Measurements from ENCODE around the gene FAM53B.

FAM53B gene

DNA sequence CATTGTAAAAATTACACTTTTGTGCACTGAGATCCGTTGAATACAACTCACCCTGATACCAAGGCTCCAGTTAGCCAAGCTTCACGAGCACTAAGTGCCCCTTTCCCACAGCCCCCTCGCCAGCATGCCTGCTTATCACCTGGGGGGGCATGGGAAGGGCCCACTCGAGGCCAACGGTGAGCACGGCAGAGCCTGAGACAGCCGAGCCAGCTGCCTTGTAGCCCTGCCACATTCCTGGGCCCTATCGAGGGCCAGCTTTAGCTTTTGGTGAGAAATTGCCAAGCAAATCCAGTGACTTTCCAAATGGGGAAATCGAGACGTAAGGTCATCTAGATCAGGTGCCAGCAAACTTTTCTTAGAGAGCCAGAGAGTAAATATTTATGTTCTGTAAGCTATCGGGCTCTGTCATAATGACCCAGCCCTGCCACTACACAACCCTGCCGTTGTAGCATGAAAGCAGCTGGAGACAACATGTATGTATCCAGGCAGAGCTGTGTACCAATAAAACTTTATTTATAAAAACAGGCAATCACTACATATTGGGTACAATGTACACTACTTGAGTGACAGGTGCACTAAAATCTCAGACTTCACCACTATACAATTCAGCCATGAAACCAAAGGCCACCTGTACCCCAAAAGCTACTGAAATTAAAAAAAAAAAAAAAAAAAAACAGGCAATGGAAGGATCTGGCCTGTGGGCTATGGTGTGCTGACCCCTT is 83.6 kb downstream of the FAM53B start:
- DNase-seq, result no peak

DNA sequence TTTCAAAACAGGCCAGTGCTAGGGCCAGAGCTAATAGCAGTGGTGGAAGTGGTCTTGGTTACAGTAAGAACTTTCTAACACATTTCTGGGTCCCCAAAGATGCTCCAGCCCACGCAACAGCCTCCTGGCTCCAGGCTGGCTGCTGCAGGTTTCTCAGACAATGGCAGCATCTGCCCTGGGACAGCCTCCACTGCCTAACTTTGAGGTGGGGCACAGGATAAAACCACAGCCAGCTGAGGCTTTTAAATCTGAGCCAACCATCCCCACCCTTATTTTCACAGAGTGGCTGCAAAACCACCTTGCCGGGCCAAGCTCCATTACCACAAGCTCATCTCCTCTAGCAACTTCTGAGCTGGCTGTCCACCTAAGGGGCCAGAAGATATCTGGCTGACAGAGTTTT is 84.8 kb downstream of the FAM53B start:
- DNase-seq, result no peak

DNA sequence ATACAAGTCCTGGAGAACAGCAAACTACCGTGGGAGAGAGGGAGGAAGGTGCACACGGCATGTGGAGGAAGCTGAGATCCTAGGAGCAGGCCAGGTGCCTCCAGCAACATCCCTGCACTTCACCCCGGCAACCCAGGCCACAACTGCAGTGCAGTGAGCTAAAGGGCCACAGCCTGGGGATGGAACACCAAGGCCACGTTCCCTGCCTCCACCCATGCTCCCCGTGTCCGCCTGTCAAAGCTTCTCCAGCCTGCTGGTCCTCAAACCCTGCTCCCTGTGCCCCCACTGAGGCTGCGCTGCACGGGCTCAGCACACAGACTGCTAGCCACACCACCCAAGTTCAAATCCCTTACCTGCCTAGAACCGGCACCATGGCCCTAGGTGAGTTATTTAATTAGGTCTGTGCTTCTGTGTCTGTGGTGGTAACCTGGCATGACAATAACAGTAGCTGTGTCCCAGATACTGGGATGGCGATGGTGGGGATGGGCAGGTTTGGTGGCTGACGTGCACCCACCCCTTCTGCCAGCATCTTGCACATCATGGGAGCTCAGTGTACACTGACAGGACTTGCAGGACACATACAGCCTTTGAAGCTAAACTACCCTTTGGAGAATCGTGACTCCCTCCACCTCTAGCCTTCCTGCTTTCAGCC is 85.5 kb downstream of the FAM53B start:
- DNase-seq, result no peak

DNA sequence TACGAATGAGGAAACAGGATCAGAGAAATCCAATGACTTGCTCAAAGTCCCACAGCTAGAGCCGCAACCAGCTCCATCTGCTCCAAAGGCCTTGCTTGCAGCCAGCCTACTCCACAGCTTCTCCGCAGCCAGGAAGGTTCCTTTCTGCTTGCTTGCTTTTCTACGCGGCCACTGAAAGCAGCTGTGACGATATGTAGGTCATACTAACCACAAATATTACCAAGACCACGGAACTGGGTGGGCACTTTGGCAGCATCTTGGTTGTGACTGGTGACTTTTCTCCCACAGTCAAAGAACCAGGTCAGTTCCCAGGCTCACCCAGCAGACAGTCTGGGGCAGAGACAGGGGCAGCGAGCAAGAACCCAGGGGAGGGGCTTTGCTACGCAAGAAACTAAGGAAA is 86.4 kb downstream of the FAM53B start:
- DNase-seq, result no peak

DNA sequence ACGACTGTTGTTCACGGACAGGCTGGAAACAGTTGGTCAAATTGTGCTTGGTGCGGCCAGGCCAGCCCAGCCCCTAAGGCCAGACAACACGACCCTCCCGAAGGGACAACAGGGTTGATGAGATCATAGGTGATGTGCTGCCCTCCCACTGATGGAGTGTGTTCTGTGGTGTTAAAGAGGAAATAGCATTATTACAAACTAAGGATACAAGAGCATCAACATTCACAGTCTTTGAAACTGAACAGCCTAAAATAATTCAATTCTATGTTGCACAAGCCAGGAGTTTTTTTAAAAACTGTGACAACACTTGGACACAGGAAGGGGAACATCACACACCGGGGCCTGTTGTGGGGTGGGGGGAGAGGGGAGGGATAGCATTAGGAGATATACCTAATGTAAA is 87.6 kb downstream of the FAM53B start:
- DNase-seq, result no peak

DNA sequence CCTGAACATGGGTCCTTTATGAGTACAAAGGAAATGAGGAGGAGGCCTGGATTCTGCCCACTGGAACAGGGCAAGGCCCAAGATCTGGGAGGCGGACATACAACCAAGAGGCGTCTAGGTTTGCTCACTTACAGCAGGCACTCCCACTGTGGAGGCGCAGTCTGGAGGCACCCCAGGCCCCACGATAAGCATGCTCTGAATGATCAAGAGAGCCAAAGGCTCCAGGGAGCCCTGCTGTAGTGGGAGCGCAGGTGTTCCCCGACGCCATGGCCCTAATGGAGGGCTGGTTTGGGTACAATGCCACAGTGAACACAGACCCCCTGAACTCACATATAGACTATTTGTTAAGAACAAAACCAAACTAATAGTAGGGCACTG is 88.1 kb downstream of the FAM53B start:
- DNase-seq, result no peak

DNA sequence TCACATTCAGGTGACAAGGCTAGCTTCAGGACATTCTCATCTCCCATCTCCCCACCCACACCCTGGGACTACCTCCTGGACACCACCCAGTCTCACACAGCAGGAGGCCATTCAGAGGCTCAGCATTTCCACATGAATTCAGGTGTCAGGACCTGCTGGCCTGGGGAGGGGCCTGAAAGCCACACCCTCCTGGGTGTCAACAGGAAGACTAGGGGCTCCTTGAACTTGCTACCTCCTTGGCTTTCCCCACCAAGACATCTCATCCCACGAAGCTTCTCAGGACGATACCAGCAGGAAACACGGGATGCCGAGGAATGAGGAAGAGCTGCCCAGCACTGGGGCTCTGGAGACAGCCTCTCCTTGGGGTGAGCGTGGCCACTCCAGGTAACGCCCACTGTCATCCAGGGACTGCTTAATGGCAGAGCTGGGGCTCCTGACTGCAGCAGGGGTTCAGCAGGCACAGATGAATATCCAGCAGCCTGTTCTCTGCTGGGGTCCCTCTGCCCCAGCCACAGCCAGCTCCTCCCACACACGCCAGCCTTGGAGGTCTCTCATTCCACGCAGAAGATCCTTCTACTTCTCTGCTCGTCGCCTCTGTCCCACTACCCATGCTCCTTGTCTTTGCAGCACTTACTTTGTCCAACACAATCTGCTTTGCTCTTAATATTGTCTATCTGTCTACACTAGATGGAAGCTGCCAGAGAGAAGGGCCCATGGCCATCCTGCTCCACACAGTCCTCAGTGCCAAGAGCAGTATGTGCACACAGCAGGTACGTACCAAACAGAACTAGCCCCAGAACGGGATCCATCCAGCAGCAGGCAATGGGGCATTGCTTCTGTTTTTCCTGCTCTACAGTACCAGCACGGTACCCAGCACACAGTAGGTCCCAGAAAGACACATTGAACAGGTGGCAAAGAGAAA is 88.7 kb downstream of the FAM53B start:
- peak in 1 of 14 donors; percentile 70 for DNase-seq

DNA sequence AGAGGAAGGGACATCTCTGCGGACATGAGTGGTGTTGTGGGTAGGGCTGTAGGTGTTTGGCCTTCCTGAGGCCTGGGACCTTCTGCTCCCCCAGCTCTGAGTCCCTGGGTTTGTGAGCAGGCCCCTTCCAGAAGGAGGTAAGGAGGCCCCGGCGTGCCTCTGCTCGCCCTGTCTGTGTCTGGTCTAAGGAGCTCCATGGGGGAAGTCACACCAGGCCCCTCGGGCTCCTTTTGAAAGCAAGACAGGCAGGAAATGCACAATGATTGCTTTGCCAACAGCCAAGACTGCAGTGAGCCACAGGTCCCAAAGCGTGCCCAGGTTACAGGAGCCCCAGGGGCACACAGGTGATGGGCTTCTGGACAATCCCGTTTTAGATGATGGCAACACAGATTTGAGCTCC is 89.5 kb downstream of the FAM53B start:
- DNase-seq, result no peak

DNA sequence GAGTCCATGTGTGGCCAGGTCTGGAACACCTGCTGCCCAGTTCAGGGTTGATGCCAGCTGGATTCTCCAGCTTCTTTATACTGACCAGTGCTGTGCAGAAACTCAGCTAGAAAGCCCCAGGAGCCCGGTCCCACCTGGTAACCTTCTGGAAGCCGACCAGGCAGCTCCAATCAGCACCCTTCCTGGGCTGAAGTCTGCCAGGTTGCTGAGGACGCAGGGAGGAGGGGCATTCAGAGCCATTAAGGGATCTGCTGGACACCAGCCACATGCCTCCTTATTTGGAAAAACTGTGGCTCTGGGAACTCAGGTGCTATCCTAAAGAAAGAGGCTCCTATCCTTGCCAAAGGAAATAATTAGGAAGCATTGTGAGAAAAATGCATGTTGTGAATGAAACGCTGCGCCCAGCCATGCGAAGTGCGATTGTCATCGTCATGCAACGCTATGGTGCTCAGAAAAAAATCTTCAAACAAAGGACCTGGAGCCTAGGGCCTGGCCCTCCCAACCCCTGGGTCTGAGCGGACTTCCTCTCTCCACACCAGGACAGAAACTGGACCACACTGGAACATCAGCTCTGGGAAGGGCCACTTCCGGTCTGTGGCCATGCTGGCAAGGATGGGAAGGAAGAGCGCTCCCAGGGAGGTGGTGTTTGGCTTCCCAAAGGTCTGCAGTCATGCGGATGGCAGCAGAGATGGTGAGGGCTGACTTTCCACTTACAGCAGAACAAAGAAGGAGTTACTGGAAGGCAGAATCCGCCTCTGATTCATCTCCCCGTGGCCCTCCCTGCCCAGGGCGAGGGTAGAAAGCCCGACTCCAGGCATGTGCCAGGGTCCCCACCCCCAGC is 90.1 kb downstream of the FAM53B start:
- peak in 2 of 14 donors; percentile 84 to 86 for DNase-seq

DNA sequence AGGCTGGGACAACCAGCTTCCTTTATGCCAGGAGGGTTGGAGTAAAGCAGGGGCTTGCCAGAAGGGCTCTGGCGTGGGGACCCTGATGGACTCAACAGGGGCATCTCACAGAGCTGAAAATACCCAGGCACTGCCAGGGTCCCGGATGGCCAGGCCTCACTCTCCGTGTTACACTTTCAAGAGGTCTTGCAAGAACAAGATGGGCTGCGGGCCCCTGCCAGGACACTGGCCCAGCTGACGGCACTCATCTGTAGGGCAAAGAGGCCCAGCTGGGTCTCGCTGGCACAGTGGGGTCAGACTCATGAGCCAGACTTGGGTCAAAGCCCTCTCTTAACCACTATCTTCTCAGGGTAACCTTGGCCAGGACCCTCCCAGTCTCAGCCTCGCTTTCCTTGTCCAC is 90.9 kb downstream of the FAM53B start:
- DNase-seq, result no peak

DNA sequence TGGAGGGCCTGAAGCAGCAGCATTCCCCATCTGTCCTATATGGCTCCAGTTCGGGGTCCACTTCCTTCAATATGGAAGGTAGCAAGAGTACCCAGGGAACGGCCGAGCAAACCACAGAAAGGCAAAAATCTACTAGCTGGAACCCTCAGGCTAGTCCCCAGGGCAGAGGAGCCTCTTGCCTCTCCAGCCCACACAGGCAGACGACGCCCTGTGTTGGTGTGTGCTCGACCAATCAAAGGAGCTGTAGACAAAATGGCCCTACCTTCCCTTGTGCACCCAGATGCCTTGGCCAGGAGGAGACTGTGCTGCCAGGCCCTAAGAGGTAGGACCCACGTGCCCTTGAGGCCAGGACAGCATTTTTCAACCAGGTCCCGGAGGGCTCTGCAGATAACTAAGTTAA is 91.5 kb downstream of the FAM53B start:
- no peak for DNase-seq

DNA sequence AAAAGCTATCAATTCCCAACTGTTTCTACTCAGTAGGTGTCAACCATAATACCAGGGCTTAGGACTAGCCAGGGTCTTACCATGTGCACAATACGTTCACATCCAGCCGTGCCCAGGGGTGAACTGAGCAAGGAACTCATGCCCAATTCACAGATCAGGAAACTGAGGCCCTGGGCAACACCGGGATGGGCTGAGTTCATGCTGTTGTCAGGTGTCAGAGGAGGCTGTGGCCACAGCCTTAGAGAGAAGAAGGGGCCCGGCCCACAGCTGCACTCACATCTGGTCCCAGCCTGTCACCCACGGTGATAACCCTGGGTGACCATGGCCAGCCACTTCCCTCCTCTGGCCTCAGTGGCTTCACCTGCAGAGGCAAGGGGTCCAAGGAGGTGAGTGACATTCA is 92.0 kb downstream of the FAM53B start:
- DNase-seq, result no peak

DNA sequence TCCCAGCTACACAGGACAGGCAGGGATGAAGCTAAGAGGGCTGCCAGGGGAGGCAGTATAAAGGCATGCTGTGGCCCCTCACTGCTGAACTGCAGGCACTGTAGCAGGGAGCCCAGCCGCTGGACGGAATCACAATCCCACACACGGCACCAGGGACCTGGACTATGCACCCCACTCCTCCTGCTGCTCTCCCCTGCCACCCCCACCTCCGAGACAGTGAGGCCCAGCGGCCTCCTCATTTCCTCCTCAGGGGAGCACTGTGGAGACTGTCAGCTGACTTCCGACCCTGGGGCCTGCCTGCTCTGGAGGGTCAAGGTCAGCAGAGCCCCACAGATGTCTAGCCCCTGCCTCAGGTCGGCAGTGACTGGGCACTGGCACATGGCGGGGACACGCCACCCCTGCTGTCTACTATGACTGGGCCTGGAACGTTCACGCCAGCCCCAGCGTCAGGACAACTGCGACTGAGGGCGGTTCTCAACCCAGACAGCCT is 92.7 kb downstream of the FAM53B start:
- peak in 1 of 14 donors; percentile 15 for DNase-seq

DNA sequence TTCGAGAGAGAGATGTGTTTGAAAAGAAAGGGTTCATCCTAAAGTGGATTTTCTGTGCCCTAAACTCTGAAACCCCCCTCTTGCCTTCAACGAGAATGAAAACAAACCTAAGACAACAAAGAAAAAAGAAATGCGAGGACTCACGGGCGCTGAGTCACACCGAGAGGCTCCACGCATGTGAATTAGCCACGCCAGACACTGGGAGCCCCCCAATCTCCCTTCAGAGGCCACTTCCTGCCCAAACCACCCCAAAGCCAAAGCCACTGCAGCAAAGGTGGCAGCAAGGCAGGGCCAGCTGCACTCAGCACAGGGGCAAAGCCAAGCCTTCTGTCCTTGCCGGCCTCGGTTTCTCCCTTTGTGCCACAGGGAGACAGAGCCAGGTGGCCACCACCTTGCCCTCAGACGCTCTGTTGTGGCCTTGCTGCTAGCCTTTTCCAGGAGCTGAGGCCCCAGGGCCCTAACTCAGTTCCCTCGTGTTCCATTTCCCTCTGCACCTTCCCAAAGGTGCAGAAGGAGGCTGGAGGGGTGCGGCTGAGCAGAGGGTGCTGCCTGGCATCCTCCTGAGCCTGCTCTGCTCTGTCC is 93.3 kb downstream of the FAM53B start:
- DNase-seq, result no peak

DNA sequence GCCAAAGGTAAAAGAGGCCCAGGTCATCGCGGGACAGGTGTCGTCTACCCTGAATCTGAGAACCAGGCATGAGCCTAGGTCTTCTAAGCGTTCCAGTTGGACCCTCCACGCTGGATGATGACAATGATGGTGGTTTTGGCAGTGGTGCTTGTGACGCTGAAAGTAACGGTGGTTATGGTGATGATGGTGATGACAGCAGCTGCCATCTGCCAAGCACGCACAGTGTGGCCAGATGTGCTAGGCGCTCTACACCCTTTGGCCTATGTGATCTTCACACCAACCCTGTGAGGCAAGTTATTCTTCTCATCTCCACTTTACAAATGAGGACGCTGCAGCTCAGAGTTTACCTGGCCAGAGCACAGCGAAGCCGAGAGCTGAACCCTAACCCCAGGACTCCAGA is 93.9 kb downstream of the FAM53B start:
- DNase-seq, result no peak

DNA sequence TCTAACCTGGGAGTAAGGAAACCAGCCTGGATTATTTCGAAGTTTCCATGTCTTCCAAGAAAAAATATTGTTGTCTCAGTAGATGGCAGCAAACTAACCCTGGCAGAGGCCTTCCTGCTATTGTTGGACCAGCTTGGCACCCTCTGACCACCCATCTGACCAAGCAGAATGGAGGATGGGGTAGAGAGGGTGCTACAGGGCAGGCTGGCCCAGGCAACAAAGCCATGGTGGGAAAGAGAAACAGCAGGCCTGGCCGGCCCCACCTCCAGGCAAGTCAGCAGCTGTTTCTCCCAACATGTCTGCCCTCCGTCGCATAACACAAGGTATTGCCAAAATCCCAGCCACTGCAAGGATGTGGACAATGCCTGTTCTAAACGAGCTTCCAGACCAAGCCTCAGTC is 95.0 kb downstream of the FAM53B start:
- peak in 6 of 14 donors; percentile 42 to 70 (median 68) for DNase-seq

DNA sequence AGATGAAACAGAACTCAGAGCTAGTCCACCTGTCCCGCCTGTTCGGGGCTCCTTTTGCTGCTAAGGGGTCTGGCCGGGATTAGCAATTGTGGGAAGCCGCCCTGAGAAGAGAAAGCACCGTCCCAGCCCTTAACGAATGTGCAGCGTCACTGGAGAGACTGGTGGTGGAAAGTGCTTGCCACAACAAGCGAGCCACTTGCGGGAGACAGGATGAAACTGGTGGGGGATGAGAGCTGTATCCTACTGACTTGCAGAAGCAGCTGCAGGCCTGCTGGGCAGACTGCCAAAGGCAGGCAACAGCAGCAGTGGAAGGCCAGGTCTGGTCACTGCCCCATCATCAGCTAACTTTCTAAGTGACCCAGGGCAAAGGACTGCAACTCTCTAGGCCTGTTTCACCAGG is 95.4 kb downstream of the FAM53B start:
- peak in 8 of 14 donors; percentile 41 to 82 (median 68) for DNase-seq

DNA sequence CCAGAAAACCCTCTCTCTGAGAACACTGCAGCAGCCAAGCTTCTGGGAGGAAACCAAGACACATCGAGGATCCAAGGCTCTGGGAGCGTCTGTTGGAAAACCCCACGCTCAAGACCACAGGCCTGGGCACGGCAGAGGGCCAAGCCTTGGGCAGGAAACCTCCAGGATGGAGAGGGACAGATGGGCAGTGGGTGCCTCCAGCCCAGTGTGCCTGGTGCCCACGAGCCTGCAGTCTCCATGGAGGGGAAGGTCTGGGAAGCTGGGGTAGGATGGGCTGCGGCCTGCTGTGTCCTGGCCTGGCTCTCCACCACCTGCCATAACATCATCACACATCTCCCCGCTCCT is 96.1 kb downstream of the FAM53B start:
- no peak for DNase-seq

DNA sequence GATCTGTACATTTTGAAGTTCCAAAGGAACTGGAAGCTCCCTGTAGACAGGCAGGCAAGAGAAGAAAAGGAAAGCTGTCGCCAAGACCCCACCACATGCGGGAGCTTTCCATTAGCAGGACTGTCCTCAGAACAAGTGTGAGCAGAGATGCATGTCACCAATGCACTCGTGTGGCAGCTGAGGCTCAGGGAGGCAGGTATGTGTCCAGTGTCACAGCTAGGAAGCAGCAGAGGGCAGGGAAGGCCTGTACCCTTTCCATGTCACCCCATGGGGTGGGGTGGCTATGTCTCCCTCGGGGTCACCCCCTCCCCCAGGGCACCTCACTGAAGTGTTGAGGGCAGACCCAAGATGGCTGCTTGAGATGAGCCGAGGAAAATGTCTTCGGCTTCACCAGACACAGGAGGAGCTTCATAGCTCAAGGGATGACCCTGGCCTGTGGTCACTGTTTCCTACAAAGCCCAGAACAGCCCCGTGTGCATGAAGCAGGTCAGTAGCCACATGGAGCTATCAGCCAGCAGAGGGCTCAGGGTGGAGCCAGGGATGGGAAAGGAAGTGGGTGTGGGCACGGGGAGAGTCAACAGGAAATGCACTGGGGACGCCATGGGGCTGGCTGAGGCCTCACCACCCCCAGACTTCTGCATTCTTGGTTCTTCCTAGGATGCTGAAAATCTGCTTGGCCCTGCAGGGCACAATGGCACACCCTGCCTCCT is 96.6 kb downstream of the FAM53B start:
- peak in 4 of 14 donors; percentile 45 to 64 (median 58) for DNase-seq

DNA sequence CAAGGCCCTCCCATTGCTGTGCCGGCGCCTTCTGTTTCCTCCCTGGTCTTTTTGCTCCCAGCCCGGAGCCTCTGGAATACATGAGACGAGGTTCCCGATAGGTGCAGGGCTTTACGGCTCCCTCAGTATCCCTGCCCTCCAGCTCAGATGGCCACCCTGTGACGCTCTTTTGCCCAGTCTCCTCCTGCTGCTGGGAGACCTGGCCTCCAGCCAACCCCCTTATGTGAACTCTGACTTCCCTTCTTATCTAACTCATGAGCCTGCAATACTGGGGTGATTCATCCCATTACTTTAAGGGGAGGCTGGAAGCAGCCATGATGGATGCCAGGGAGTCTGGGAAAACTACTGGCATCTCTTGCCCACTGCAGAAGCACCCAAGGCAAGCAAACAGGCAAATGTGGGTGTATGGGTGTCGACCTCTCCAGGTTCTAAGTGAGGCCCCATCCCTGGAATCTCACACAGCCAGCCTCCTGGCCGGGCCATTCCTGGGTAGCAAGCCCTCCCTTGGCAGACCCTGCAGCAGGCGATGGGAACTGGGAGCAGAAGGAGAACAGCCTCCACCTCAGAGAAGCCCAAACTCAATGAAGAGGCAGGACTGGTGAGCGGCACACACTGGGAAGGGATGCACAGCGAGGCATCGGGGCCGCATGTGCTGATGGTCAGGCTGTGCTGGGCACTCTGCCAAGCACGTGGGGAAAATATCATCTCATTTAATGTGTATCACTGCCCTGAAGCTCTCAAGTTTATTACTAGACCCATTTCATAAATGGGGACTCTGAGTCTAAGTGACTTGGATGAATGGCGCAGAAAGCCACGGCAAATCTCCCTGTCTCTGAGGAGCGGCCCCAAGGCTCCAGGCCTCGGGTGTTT is 97.5 kb downstream of the FAM53B start:
- DNase-seq, result peak in 3 of 14 donors; percentile 46 to 61 (median 60)

Measured in C1 segment of cervical spinal cord (tissue), 14 donors.